GM23338 (cell line): ENCODE results near the gene OR6A2. TPM values are rescaled to one million over a fixed set of nuclear protein-coding genes. Genes with fewer than 3 reads are reported as not detected.

Source experiments
- ATAC-seq: fragments of 200-7000 bp; cut with Tn5 transposase; 3 replicates; pipeline ENCODE4 v1.9.1; 2020
- DNase-seq: peaks from one replicate; pipeline ENCODE4 v3.0.0-alpha.2; 2015; ENCODE audit warnings: low spot score
- H2AFZ ChIP-seq: fragments of 200-600 bp; sonication (generic); 2 replicates; pipeline ENCODE4 v1.8.0; 2016; ENCODE audit warnings: antibody characterized with exemption, mild to moderate bottlenecking, moderate library complexity
- H3F3A ChIP-seq: fragments of 200-600 bp; sonication (generic); replicated peaks from 2 replicates; pipeline ENCODE4 v1.8.0; 2017; ENCODE audit warnings: antibody characterized with exemption, mixed run types, low read depth
- H3K27ac ChIP-seq: fragments of 200-600 bp; sonication (generic); 2 replicates; pipeline ENCODE4 v1.6.1; 2016; ENCODE audit warnings: low read depth
- H3K27me3 ChIP-seq: fragments of 200-600 bp; sonication (generic); 2 replicates; pipeline ENCODE4 v1.8.0; 2016; ENCODE audit warnings: mild to moderate bottlenecking, mixed run types, moderate library complexity; ENCODE audit not compliant: insufficient read depth
- H3K36me3 ChIP-seq: fragments of 200-600 bp; sonication (generic); 2 replicates; pipeline ENCODE4 v1.8.0; 2016; ENCODE audit warnings: mild to moderate bottlenecking; ENCODE audit not compliant: insufficient read depth
- H3K4me1 ChIP-seq: fragments of 200-600 bp; sonication (generic); 2 replicates; pipeline ENCODE4 v1.8.0; 2016; ENCODE audit warnings: mild to moderate bottlenecking, moderate library complexity; ENCODE audit not compliant: insufficient read depth
- H3K4me2 ChIP-seq: fragments of 200-600 bp; sonication (generic); 2 replicates; pipeline ENCODE4 v1.7.1; 2017; ENCODE audit warnings: mixed run types
- H3K4me3 ChIP-seq: fragments of 200-600 bp; sonication (generic); 2 replicates; pipeline ENCODE4 v1.6.1; 2016; ENCODE audit warnings: mixed run types
- H3K79me2 ChIP-seq: fragments of 200-600 bp; sonication (generic); replicated peaks from 2 replicates; pipeline ENCODE4 v1.8.0; 2017; ENCODE audit warnings: mild to moderate bottlenecking; ENCODE audit not compliant: insufficient read depth
- H3K9me2 ChIP-seq: fragments of 200-600 bp; sonication (generic); 2 replicates; pipeline ENCODE4 v1.8.0; 2017; ENCODE audit not compliant: insufficient read depth
- H4K20me1 ChIP-seq: fragments of 200-600 bp; sonication (generic); replicated peaks from 2 replicates; pipeline ENCODE4 v1.8.0; 2017; ENCODE audit warnings: mild to moderate bottlenecking; ENCODE audit not compliant: insufficient read depth
- H3K27ac Mint-ChIP-seq: 2 replicates; pipeline ENCODE4 v1.8.0; 2020; ENCODE audit warnings: inconsistent platforms, mild to moderate bottlenecking, moderate library complexity, mixed read lengths
- H3K27me3 Mint-ChIP-seq: 3 replicates; pipeline ENCODE4 v1.8.0; 2022; ENCODE audit warnings: low read depth, mild to moderate bottlenecking, moderate library complexity, mixed read lengths, inconsistent platforms; ENCODE audit not compliant: insufficient read depth, poor library complexity
- H3K36me3 Mint-ChIP-seq: 3 replicates; pipeline ENCODE4 v1.8.0; 2021; ENCODE audit warnings: low read depth, mild to moderate bottlenecking, inconsistent platforms, moderate library complexity, mixed read lengths
- H3K4me1 Mint-ChIP-seq: 3 replicates; pipeline ENCODE4 v1.8.0; 2020; ENCODE audit warnings: mild to moderate bottlenecking, inconsistent platforms, mixed read lengths
- H3K4me3 Mint-ChIP-seq: 3 replicates; pipeline ENCODE4 v1.8.0; 2021; ENCODE audit warnings: moderate library complexity, mild to moderate bottlenecking, inconsistent platforms, mixed read lengths
- H3K9me3 Mint-ChIP-seq: 3 replicates; pipeline ENCODE4 v1.8.0; 2020; ENCODE audit warnings: moderate library complexity, mild to moderate bottlenecking, inconsistent platforms, mixed read lengths
- CREB1 ChIP-seq: fragments of 250-450 bp; sonication (Bioruptor Pico); IDR thresholded peaks from 2 replicates; pipeline ENCODE4 v1.5.0; 2020; ENCODE audit warnings: low read depth, mild to moderate bottlenecking, moderate library complexity
- ETS1 ChIP-seq: IDR thresholded peaks from 2 replicates; pipeline ENCODE4 v1.6.1; 2016; ENCODE audit warnings: antibody characterized with exemption
- EZH2 ChIP-seq: fragments of 200-600 bp; sonication (generic); IDR thresholded peaks from one replicate; pipeline ENCODE4 v1.8.0; 2017; ENCODE audit warnings: antibody characterized with exemption, mild to moderate bottlenecking, low read depth; ENCODE audit not compliant: unreplicated experiment
- EZH2phosphoT487 ChIP-seq: fragments of 200-600 bp; sonication (generic); IDR thresholded peaks from one replicate; pipeline ENCODE4 v1.8.1; 2018; ENCODE audit warnings: antibody characterized with exemption; ENCODE audit not compliant: unreplicated experiment
- REST ChIP-seq: IDR thresholded peaks from one replicate; pipeline ENCODE4 v1.6.1; 2018; ENCODE audit warnings: antibody characterized with exemption; ENCODE audit not compliant: unreplicated experiment
- STAT1 ChIP-seq: IDR thresholded peaks from one replicate; pipeline ENCODE4 v1.6.1; 2016; ENCODE audit warnings: antibody characterized with exemption; ENCODE audit not compliant: unreplicated experiment
- ZNF114 ChIP-seq: fragments of 250-450 bp; sonication (Bioruptor Pico); IDR thresholded peaks from 2 replicates; pipeline ENCODE4 v1.5.0; 2020; ENCODE audit warnings: mild to moderate bottlenecking, moderate library complexity
- ZNF331 ChIP-seq: fragments of 250-450 bp; sonication (Bioruptor Pico); IDR thresholded peaks from 2 replicates; pipeline ENCODE4 v1.5.0; 2020; ENCODE audit warnings: low read depth, mild to moderate bottlenecking, moderate library complexity
- ZNF462 ChIP-seq: fragments of 250-450 bp; sonication (Bioruptor Pico); IDR thresholded peaks from 2 replicates; pipeline ENCODE4 v1.5.0; 2020; ENCODE audit warnings: mild to moderate bottlenecking, moderate library complexity
- polyA plus RNA-seq: library from polyadenylated mRNA; unstranded; fragments of >200 nt; fragmentation: Nextera tagmentation; extraction: Ambion mirVana; gene quantifications from 2 replicates; pipeline ENCODE4 v1.2.1, GENCODE V29; 2016
- total RNA-seq: library from RNA; depleted of rRNA; stranded (reverse); fragments of >200 nt; shearing (Covaris generic); gene quantifications from 2 replicates; pipeline ENCODE4 v1.2.3, GENCODE V29; 2014

OR6A2 gene
- total and polyA plus RNA-seq, 2 experiments from 2014 or later, result 0.06 to 0.97 TPM

- no peak for TF ChIP-seq ZNF462 (CRISPR knock-in tag)
- TF ChIP-seq ETS1, result no peak
- no peak for TF ChIP-seq ZNF114 (CRISPR knock-in tag)
- TF ChIP-seq EZH2phosphoT487, result no peak
These were observed 14.2 kb upstream of the OR6A2 start (continued) for GRCh38 chr11:6813656-6814055.

GRCh38 chr11:6812390-6813005 lies 13.0 kb upstream of the OR6A2 start:
- Histone ChIP-seq H2AFZ (no peak overlapping the region), H3K4me3 (no peak overlapping the region), H3K36me3 (no peaks in the 10 kb centered on the region), H3K27ac (no peak overlapping the region), H3F3A (no peaks in the 10 kb centered on the region), H3K79me2 (no peaks in the 10 kb centered on the region), H3K9me2 (no peaks in the 10 kb centered on the region), H4K20me1 (no peaks in the 10 kb centered on the region), H3K4me2 (no peak overlapping the region), H3K27me3 (no peaks in the 10 kb centered on the region), H3K4me1 (no peaks in the 10 kb centered on the region)
- H3K4me3 Mint-ChIP-seq, result no peak overlapping the region
- ATAC-seq (peak; percentile 94), DNase-seq (peak; percentile 77)
- peak overlapping the region; percentile 42; the same call in 1 of the 2 replicates for H3K27ac Mint-ChIP-seq
- peaks cover 3% of the 10 kb centered on the region; the same call in 1 of the 3 replicates for H3K4me1 Mint-ChIP-seq
- peaks cover 3% of the 10 kb centered on the region for H3K27me3 Mint-ChIP-seq
- H3K9me3 Mint-ChIP-seq, result peaks cover under 1% of the 10 kb centered on the region; the same call in 1 of the 3 replicates
- peaks cover under 1% of the 10 kb centered on the region; the same call in 2 of the 3 replicates for H3K36me3 Mint-ChIP-seq
- TF ChIP-seq EZH2 (no peak), CREB1 (CRISPR knock-in tag) (peak; percentile 30; the same call in 1 of the 2 replicates), STAT1 (no peak), ZNF331 (CRISPR knock-in tag) (no peak), REST (no peak)
